Activated CD4-positive, CD25-positive, alpha-beta regulatory T cell treated with anti-CD3 and anti-CD28 coated beads, Interleukin-2, amount 50 U/mL, for 24 hours (primary cell): ENCODE data around the gene TRPM8.
A peak's percentile ranks its signal among the peaks of the same experiment; 100 is the strongest.

Source experiments
- ATAC-seq, 2 donors: fragments of 150-1000 bp; cut with Tn5 transposase; one replicate each; pipeline ENCODE4 v1.10.0; 2021; ENCODE audit warnings: mild to moderate bottlenecking in 1 of 2, moderate library complexity in 1 of 2

TRPM8 gene

GRCh38 chr2:234003972-234004617, 86.9 kb downstream of the TRPM8 start:
- no peak for ATAC-seq

GRCh38 chr2:234005126-234005525, 88.0 kb downstream of the TRPM8 start:
- no peak for ATAC-seq

DNA sequence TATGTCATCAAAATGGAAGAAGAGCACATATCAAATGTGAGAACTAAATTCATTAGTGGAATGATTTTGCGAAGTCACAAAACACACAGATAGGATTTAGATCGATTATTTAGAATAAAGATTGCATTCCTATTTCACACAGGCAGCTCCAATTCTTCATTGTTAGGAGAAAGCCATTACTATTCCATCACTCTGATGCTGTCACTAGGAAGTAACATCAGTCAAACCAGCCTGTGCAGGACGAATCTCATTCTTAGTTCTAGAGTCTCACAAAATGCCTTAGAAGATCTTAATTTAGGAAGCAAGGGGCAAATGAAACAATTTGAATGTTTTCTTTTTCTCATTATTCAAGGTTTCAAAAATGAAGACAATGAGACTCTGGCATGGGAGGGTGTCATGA, 89.3 kb downstream of the TRPM8 start:
- no peak for ATAC-seq

- ATAC-seq: no peak
Measured at GRCh38 chr2:234014427-234014826, 97.3 kb downstream of the TRPM8 start.

- no peak for ATAC-seq
Measured at GRCh38 chr2:234015861-234016260, 98.7 kb downstream of the TRPM8 start.

DNA sequence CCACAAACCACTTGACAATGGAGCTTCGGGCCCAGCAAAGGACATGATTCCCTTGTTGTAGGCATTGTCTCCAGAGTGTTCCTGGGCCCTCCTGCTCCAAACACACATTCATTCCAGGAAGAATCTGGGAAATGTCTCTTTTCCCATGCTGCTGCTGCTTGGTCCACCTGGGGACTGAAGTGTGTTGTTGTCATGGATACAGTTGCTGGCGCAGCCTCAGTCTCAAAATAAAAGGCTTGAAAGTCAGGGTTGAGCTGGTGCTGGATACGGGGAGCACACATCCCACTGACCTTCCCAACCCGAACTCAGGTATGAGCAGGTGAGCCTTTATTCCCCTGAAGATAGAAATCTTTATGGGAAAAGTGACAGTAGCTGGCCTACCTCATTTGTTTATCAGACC, 102.7 kb downstream of the TRPM8 start:
- ATAC-seq: no peak

GRCh38 chr2:234020332-234020731, 103.2 kb downstream of the TRPM8 start:
- ATAC-seq: no peak

DNA sequence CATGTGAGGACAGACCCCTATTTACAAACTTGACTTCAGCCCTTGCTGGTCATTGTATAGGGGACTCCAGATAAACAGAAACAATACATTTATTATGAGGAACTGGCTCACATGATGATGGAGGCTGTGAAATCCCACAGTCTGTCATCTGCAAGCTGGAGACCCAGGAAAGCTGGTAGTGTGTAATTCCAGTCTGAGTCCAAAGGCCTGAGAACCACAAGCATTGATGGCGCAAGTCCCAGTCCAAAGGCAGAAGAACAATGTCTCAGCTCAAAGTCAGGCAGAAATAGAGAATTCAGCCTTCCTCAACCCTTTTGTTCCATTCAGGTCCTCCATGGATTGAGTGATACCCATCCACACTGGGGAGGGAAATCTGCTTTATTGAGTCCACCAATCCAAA, 105.3 kb downstream of the TRPM8 start:
- ATAC-seq: no peak

- ATAC-seq: no peak
Measured at GRCh38 chr2:234024304-234024703, 107.1 kb downstream of the TRPM8 start.

DNA sequence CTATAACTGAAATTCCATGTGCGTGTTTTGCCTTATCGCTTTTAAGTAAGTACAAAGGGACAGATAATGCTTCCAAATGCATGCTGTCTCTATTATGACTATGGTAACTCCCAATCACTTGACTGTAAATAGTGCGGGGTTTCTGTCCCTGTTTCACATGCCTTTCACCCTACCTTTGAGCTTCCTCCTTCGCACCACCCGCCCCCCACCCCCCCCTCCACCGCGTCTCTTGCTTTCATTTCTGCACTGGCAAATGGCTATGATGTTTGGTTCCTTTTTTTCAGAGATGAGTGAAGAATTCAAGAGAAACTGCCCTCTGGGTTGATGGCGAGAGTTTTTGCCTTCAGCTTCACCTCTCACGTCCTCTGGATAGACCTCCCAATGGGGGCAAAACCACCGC, 108.3 kb downstream of the TRPM8 start:
- ATAC-seq: peak; percentile 55 to 60

- no peak for ATAC-seq
Measured at GRCh38 chr2:234025891-234026401, 108.8 kb downstream of the TRPM8 start.

DNA sequence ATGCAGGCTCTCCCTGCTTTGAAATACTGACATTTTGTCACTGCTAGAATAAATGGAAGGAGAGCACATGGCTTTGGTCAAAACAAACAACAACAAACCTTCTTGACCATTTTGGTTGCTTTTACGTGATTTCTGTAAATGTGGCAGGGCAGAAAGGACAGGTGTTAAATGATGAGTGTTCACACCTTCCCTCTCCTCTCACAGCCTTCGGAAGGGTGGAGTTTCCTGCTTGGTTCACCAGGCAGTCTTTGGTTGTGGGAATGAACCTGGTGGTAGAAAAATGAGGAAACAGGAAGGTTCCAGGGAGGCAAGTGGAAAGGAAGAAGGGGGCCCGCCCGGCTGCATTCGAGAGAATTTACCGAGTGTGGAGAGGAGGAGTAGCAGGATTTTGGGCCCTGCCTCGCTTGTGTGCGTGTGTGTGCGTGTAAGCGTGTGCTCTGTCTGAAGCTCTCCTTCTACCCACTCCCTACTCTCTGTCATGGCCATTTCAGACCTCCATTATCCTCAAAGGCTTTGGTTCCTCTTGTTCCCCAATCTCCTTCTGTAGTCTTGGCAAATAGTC, 109.6 kb downstream of the TRPM8 start:
- ATAC-seq: no peak

DNA sequence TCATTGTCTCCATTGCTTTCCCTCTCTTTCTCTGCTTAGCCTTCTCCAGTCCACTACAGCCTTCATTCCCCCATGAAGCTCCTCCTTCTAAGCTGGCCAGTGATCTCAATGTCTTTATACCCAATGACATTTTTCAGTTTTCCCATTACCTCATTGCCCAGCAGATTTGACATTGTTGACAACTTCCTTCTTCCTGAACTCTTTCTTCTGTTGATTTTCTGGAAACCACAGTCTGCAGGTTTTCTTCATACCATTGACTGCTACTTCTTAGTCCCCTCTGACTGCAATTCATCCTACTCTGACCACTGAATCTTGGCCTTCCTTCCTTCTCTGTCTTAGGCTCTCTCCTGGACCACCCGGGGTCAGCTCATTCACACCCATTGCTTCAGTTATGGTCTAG, 110.5 kb downstream of the TRPM8 start:
- no peak for ATAC-seq

DNA sequence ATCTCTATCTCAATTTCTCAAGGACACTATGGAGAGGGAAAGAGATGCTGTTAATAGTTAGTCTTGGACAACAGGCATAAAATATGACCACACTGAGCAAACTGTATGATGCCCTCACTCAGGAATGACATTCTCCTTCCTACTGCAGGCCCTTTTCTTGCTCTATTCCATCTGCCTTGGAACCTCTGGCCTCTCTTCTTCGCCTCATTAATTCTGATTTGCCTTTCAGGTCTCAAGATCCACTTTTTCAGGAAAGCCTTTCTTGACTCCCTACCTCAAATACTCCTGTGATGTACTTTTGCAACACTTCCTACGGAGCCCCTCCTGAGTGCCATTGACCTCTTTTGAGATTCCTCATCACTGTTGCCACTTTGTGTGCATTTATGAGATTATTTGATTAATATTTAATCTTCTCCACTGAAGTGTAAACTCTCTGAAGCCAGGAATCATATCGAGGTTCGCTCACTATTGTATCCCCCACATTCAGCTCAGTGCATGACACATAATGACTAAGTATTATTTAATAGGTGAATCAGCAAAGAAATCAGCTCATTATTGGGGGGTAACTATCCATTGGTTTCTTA, 112.1 kb downstream of the TRPM8 start:
- ATAC-seq: no peak

GRCh38 chr2:234031207-234031606, 114.0 kb downstream of the TRPM8 start:
- no peak for ATAC-seq

GRCh38 chr2:234032279-234032856, 115.2 kb downstream of the TRPM8 start:
- no peak for ATAC-seq

GRCh38 chr2:234033174-234033573, 116.0 kb downstream of the TRPM8 start:
- ATAC-seq: no peak

- no peak for ATAC-seq
Measured at GRCh38 chr2:234033885-234034284, 116.7 kb downstream of the TRPM8 start.

GRCh38 chr2:234038076-234038802, 121.1 kb downstream of the TRPM8 start:
- ATAC-seq: no peak

GRCh38 chr2:234044157-234044556, 127.0 kb downstream of the TRPM8 start:
- no peak for ATAC-seq

DNA sequence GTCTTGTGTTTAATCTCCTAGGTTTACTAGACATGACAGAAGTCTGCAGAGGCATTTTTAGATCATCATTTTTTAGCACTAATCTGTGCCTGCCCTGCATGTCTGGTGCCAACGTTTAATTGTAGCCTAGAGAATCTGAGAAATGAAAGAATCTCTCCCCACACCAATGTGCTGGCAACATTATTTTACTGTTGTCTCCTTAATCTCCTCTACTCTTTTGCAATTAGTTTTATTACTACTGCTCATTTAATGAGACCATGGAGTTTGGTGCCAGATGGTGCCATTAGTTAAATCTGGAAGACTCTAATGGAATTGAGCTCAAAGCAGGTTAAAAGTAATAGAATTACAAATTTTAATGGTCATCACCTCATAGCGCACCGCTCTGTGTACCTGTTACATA, 129.3 kb downstream of the TRPM8 start:
- ATAC-seq: no peak

- no peak for ATAC-seq
Measured at GRCh38 chr2:234047361-234047760, 130.2 kb downstream of the TRPM8 start.

DNA sequence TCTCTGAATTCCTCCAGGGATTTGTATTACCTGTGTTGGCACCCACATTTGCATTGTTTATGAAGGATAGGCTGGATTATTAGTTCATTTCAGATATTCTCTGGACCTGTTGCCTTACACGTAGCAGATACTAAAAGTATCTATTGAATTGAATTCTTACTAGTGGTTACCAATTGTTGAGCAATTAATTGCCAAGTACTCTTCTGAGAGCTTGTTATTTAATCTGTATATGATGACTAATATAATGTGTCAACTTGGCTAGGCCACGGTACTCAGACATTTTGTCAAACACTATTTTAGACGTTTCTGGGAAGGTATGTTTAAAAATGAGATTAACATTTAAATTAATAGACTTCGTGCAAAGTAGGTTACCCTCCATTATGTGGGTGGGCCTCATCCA, 130.9 kb downstream of the TRPM8 start:
- ATAC-seq: no peak
